Testis (tissue), 3 donors: ENCODE measurements around the gene RNF207. TPM values are rescaled to one million over a fixed set of nuclear protein-coding genes. Genes with fewer than 3 reads are reported as not detected.

Experiments used
- DNase-seq: peaks from one replicate; pipeline ENCODE4 v3.0.0-alpha.2; 2019
- H3K27ac ChIP-seq, 2 donors: fragments of 200-600 bp; sonication (generic); one replicate each; pipeline ENCODE4 v1.5.1; 2019
- H3K27me3 ChIP-seq: fragments of 200-600 bp; sonication (generic); one replicate; pipeline ENCODE4 v1.5.1; 2019
- H3K36me3 ChIP-seq: fragments of 200-600 bp; sonication (generic); one replicate; pipeline ENCODE4 v1.5.1; 2017; ENCODE audit warnings: low read depth; ENCODE audit errors: missing control alignments
- H3K4me1 ChIP-seq: fragments of 200-600 bp; sonication (generic); one replicate; pipeline ENCODE4 v1.5.1; 2019
- H3K4me3 ChIP-seq, 2 donors: fragments of 200-600 bp; sonication (generic); one replicate each; pipeline ENCODE4 v1.5.1; 2017 to 2019
- H3K9me3 ChIP-seq: fragments of 200-600 bp; sonication (generic); one replicate; pipeline ENCODE4 v1.5.1; 2017
- CTCF ChIP-seq, 3 experiments: fragments of 450-650 bp in 2 of 3; fragments of 200-600 bp in 1 of 3; sonication (generic) in 1 of 3; IDR thresholded peaks; one replicate each; pipeline ENCODE4 v1.5.1; 2016 to 2019; ENCODE audit warnings: antibody characterized with exemption in 3 of 3, mild to moderate bottlenecking in 2 of 3, moderate library complexity in 1 of 3
- POLR2A ChIP-seq: fragments of 450-650 bp; IDR thresholded peaks from one replicate; pipeline ENCODE4 v1.6.1; 2017; ENCODE audit warnings: antibody characterized with exemption, mild to moderate bottlenecking, moderate library complexity
- WGBS, 2 donors: methylation state at CpG; one replicate each; pipeline ENCODE4 v1.1.5; 2018; 5-methylcytosine and 5-hydroxymethylcytosine counted together
- intact Hi-C: fragments of 100-400 bp; cut with DNase I; formaldehyde crosslinking; loops from one replicate; pipeline ENCODE4 v1.15.1; 2023; ENCODE audit warnings: low total_unique reads
- polyA plus RNA-seq: library from polyadenylated mRNA; stranded (reverse); fragments of 350-450 nt; fragmentation: Illumina TruSeq; extraction: RNeasy Lipid Tissue Mini Kit (QIAGEN cat#74804); gene quantifications from one replicate; pipeline ENCODE4 v1.2.3, GENCODE V29; 2014; ENCODE audit warnings: low read depth, low replicate concordance; ENCODE audit not compliant: insufficient read depth
- total RNA-seq, 2 donors: library from RNA; depleted of rRNA; stranded (reverse); fragments of >200 nt; gene quantifications; one replicate each; pipeline ENCODE4 v1.2.3, GENCODE V29; 2016

RNF207 gene
- total and polyA plus RNA-seq, 3 donors from 2014 or later: 4.8 to 20.1 (median 13.2) TPM

DNA sequence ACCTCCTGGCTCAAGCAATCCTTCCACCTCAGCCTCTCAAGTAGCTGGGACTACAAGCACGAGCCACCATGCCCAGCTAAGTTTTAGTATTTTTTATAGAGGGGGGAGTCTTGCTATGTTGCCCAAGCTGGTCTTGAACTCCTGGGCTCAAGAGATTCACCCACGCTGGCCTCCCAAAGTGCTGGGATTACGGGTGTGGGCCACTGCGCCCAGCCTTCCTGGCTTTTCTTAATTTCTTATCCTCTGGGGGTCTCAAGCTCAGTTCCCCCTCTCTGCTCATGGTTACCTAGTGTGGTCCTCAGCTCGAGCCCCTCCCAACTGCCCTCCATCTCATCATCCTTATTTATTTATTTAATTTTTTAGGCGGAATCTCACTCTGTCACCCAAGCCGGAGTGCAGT, 3.7 kb upstream of the RNF207 start:
- no peak for TF ChIP-seq POLR2A
- TF ChIP-seq CTCF (IDR thresholded peaks at IDR 0.05): no peak
- H3K9me3 ChIP-seq: no peaks in the 10 kb centered on the region
- H3K4me3 ChIP-seq: no peak overlapping the region
- peaks cover 20% of the 10 kb centered on the region for H3K4me1 ChIP-seq
- DNase-seq: no peak
- WGBS, 2 donors: 90 to 94% methylated on average over 7 of the region's 7 CpGs
- no peaks in the 10 kb centered on the region for H3K36me3 ChIP-seq
- H3K27me3 ChIP-seq: no peaks in the 10 kb centered on the region
- intact Hi-C loops: no loop called here
- no peak overlapping the region for H3K27ac ChIP-seq

- no peaks in the 10 kb centered on the region for H3K27me3 ChIP-seq
- peak overlapping the region in 1 of 2 donors; percentile 43 for H3K4me3 ChIP-seq
- TF ChIP-seq POLR2A (no peak), CTCF (IDR thresholded peaks at IDR 0.05) (no peak)
- no peak for DNase-seq
- no peaks in the 10 kb centered on the region for H3K36me3 ChIP-seq
- H3K4me1 ChIP-seq: peaks cover 6% of the 10 kb centered on the region
- WGBS, 2 donors: 0 to 8% methylated on average over 5 to 17 of the region's 25 CpGs
- intact Hi-C loops: no loop called here
- no peak overlapping the region for H3K27ac ChIP-seq
- no peaks in the 10 kb centered on the region for H3K9me3 ChIP-seq
Observed at GRCh38 chr1:6206520-6206855, 569 bp downstream of the RNF207 start.

DNA sequence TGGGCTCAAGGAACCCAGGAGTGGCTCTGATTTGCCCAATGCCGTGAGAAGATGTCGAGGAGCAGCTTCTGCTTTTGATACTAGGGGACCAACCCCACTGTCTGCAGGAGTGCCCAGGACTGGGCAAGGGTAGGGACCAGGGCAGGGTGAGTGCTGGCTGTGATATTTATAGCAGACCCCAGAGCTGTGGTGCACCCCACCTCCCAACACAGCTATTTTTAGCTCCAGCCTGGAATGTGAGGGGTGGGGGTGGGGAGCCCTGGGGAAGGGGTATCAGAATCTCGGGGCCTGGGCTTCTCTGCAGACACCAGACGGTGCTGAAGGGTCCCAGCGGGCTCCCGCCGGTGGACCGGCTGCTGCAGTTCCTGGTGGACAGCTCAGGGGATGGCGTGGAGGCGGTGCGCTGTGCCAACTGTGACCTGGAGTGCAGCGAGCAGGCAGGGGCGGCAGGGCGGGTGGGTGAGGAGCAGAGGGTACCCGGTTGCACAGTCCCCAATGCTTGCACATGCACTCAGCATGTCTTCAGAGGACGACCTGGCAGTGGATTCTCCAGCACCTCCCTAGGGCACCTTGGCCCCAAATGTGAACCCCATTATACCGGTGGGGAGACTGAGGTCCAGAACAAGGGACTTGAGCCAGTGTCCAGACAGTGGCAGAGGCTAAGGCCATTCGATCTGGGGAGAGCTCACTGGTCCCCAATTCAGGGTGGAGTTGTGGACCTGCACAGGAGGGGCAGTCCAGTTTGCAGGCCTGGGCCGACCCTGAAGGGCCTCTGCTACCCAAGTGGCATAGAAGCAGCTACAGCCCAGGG, 1.4 kb downstream of the RNF207 start:
- Histone ChIP-seq H3K36me3 (no peaks in the 10 kb centered on the region), H3K9me3 (no peaks in the 10 kb centered on the region), H3K27me3 (no peaks in the 10 kb centered on the region), H3K4me1 (peaks cover 6% of the 10 kb centered on the region), H3K27ac (no peak overlapping the region), H3K4me3 (no peak overlapping the region)
- 75 to 85% methylated on average over 16 to 19 of the region's 19 CpGs for WGBS, 2 donors
- TF ChIP-seq POLR2A (no peak), CTCF (IDR thresholded peaks at IDR 0.05) (no peak)
- intact Hi-C loops: no loop called here
- no peak for DNase-seq

GRCh38 chr1:6207921-6208320, 2.0 kb downstream of the RNF207 start:
- Histone ChIP-seq H3K4me3 (no peak overlapping the region), H3K4me1 (peaks cover 6% of the 10 kb centered on the region), H3K27ac (no peak overlapping the region), H3K9me3 (no peaks in the 10 kb centered on the region), H3K36me3 (no peaks in the 10 kb centered on the region), H3K27me3 (no peaks in the 10 kb centered on the region)
- WGBS, 2 donors: 50 to 80% methylated on average over 1 to 10 of the region's 10 CpGs
- intact Hi-C loops: no loop called here
- no peak for TF ChIP-seq POLR2A
- TF ChIP-seq CTCF (IDR thresholded peaks at IDR 0.05): no peak
- DNase-seq: no peak
